Measurements from ENCODE around the gene SEPTIN8.
A peak's percentile ranks its signal among the peaks of the same experiment; 100 is the strongest.

SEPTIN8 gene

DNA sequence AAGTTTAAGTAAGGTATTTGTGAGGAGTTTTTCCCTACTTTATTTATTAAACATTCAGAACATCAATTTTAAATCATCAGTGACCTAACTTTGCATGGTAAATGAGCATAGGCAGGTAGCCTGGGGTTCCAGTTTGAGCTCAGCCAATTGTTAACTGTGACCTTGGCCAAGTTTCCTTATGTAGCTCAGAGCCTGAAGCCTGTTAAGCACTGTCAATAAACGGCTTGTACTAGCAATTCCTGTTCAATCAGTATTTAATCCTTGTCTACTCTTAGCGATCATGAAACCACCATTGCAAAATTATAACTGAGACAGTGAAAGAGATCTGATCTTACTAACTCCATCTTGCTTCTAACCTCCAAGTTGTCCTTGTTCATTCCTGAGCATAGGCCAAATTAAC is 31.4 kb upstream of the SEPTIN8 start (continued):
- TF ChIP-seq, protein P1, sequence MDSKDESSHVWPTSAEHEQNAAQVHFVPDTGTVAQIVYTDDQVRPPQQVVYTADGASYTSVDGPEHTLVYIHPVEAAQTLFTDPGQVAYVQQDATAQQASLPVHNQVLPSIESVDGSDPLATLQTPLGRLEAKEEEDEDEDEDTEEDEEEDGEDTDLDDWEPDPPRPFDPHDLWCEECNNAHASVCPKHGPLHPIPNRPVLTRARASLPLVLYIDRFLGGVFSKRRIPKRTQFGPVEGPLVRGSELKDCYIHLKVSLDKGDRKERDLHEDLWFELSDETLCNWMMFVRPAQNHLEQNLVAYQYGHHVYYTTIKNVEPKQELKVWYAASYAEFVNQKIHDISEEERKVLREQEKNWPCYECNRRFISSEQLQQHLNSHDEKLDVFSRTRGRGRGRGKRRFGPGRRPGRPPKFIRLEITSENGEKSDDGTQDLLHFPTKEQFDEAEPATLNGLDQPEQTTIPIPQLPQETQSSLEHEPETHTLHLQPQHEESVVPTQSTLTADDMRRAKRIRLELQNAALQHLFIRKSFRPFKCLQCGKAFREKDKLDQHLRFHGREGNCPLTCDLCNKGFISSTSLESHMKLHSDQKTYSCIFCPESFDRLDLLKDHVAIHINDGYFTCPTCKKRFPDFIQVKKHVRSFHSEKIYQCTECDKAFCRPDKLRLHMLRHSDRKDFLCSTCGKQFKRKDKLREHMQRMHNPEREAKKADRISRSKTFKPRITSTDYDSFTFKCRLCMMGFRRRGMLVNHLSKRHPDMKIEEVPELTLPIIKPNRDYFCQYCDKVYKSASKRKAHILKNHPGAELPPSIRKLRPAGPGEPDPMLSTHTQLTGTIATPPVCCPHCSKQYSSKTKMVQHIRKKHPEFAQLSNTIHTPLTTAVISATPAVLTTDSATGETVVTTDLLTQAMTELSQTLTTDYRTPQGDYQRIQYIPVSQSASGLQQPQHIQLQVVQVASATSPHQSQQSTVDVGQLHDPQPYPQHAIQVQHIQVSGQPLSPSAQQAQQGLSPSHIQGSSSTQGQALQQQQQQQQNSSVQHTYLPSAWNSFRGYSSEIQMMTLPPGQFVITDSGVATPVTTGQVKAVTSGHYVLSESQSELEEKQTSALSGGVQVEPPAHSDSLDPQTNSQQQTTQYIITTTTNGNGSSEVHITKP (tag by site-specific recombination; IDR thresholded peaks at IDR 0.05): no peak
- TF ChIP-seq ZFP3 (tag by site-specific recombination; IDR thresholded peaks at IDR 0.05; ENCODE audit: low read depth): no peak
- TF ChIP-seq SCRT2 (tag by site-specific recombination; IDR thresholded peaks at IDR 0.05): no peak
- TF ChIP-seq ZNF830 (tag by site-specific recombination; IDR thresholded peaks at IDR 0.05; ENCODE audit: low read depth): no peak
- TF ChIP-seq ZBTB11 (tag by site-specific recombination; conservative IDR thresholded peaks at IDR 0.05; ENCODE audit: low read depth): no peak
- no peak for TF ChIP-seq ZNF677 (tag by site-specific recombination; IDR thresholded peaks at IDR 0.05)
- no peak for TF ChIP-seq ZBTB26 (tag by site-specific recombination; optimal IDR thresholded peaks at IDR 0.05)
- TF ChIP-seq PATZ1 (tag by site-specific recombination; IDR thresholded peaks at IDR 0.05): no peak

GRCh38 chr5:132807163-132807838 is 30.3 kb upstream of the SEPTIN8 start:
- Histone ChIP-seq H3K4me3 (ENCODE audit: low read depth, low read length) (no peak overlapping the region), H3K9me3 (ENCODE audit: control insufficient read depth, insufficient read depth, low read depth, low read length) (no peaks in the 10 kb centered on the region), H3K4me1 (ENCODE audit: control insufficient read depth, insufficient read depth, low read length) (0 out of 2 replicates have a peak, but pooled peaks cover 1% of the 10 kb centered on the region), H3K36me3 (ENCODE audit: control insufficient read depth in 2 of 2, insufficient read depth in 1 of 2, low read length in 2 of 2) (no peaks in the 10 kb centered on the region), H3K27ac (ENCODE audit: extremely low read depth, low read depth, low read length) (no peak overlapping the region)
- ChIA-PET POLR2A (interaction anchor here (1.2 to 1.3 kb wide), 2 partner anchors 16 to 31 kb away, joined by 4 to 5 read pairs; no protein-coding TSS in a partner anchor), CTCF (interaction anchor here (0.6 to 4.0 kb wide), 12 partner anchors 10 to 280 kb away, joined by 3 to 36 read pairs (median 4); partner anchors contain the start of gene HSPA4)
- TF ChIP-seq ZNF558 (tag by site-specific recombination; IDR thresholded peaks at IDR 0.05): no peak
- TF ChIP-seq ZNF155 (tag by site-specific recombination; IDR thresholded peaks at IDR 0.05): no peak
- no peak for TF ChIP-seq GFI1B (tag by site-specific recombination; IDR thresholded peaks at IDR 0.05)
- TF ChIP-seq ZNF704 (tag by site-specific recombination; IDR thresholded peaks at IDR 0.05): no peak
- no peak for TF ChIP-seq ZNF501 (tag by site-specific recombination; IDR thresholded peaks at IDR 0.05)
- no peak for TF ChIP-seq ZFP69B (tag by site-specific recombination; IDR thresholded peaks at IDR 0.05)
- TF ChIP-seq ZBTB44 (tag by site-specific recombination; IDR thresholded peaks at IDR 0.05): no peak
- TF ChIP-seq ZNF777 (tag by site-specific recombination; IDR thresholded peaks at IDR 0.05; ENCODE audit: borderline replicate concordance): no peak
- no peak for TF ChIP-seq ZNF544 (tag by site-specific recombination; IDR thresholded peaks at IDR 0.05)
- TF ChIP-seq ZNF610 (tag by site-specific recombination; IDR thresholded peaks at IDR 0.05; ENCODE audit: borderline replicate concordance): no peak
- TF ChIP-seq ZNF433 (tag by site-specific recombination; IDR thresholded peaks at IDR 0.05; ENCODE audit: low read depth): no peak
- 0 out of 2 replicates have a peak, but pooled peaks have one; percentile 37 for TF ChIP-seq ZBTB48 (tag by site-specific recombination; IDR thresholded peaks at IDR 0.05)
- no peak for TF ChIP-seq ZFP37 (tag by site-specific recombination; IDR thresholded peaks at IDR 0.05)
- TF ChIP-seq GLI2 (tag by site-specific recombination; IDR thresholded peaks at IDR 0.05; ENCODE audit: borderline replicate concordance, low read depth): no peak
- no peak for TF ChIP-seq ZNF37A (tag by site-specific recombination; IDR thresholded peaks at IDR 0.05)
